Liver (tissue), 3 donors: ENCODE data around the gene BHLHA9.
"Not testable (repeated sequence)": the region's sequence is repeated elsewhere in the genome, so short reads cannot be mapped to it uniquely, and the experiment has no call there.

ENCODE experiments used
- FOXA1 ChIP-seq: IDR thresholded peaks from 2 replicates; pipeline ENCODE4 v1.6.1; 2016; ENCODE audit warnings: antibody characterized with exemption
- JUND ChIP-seq, 2 donors: IDR thresholded peaks; 2 replicates each; pipeline ENCODE4 v1.6.1; 2016; ENCODE audit warnings: antibody characterized with exemption in 2 of 2
- TAF1 ChIP-seq: conservative IDR thresholded peaks from 2 replicates; pipeline ENCODE4 v1.6.1; 2016; ENCODE audit warnings: antibody characterized with exemption, mild to moderate bottlenecking
- ZBTB33 ChIP-seq: IDR thresholded peaks from 2 replicates; pipeline ENCODE4 v1.6.1; 2016; ENCODE audit warnings: antibody characterized with exemption
- TF ChIP-seq, protein P1 (sequence below): fragments of 150-350 bp; IDR thresholded peaks from 2 replicates; pipeline ENCODE4 v1.5.1; 2017; ENCODE audit warnings: improper control_type of control experiment, low read depth, low read length; ENCODE audit not compliant: missing input control
- TF ChIP-seq, protein P2 (sequence below): IDR thresholded peaks from 2 replicates; pipeline ENCODE4 v1.6.1; 2016; ENCODE audit warnings: antibody characterized with exemption, mild to moderate bottlenecking
- donor health status: healthy.
- donor health status: healthy.

- TF ChIP-seq ZBTB33; JUND (IDR thresholded peaks at IDR 0.05); FOXA1; TAF1: not testable (repeated sequence)
- TF ChIP-seq, protein P1, sequence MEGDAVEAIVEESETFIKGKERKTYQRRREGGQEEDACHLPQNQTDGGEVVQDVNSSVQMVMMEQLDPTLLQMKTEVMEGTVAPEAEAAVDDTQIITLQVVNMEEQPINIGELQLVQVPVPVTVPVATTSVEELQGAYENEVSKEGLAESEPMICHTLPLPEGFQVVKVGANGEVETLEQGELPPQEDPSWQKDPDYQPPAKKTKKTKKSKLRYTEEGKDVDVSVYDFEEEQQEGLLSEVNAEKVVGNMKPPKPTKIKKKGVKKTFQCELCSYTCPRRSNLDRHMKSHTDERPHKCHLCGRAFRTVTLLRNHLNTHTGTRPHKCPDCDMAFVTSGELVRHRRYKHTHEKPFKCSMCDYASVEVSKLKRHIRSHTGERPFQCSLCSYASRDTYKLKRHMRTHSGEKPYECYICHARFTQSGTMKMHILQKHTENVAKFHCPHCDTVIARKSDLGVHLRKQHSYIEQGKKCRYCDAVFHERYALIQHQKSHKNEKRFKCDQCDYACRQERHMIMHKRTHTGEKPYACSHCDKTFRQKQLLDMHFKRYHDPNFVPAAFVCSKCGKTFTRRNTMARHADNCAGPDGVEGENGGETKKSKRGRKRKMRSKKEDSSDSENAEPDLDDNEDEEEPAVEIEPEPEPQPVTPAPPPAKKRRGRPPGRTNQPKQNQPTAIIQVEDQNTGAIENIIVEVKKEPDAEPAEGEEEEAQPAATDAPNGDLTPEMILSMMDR, result not testable (repeated sequence)
- TF ChIP-seq, protein P2, sequence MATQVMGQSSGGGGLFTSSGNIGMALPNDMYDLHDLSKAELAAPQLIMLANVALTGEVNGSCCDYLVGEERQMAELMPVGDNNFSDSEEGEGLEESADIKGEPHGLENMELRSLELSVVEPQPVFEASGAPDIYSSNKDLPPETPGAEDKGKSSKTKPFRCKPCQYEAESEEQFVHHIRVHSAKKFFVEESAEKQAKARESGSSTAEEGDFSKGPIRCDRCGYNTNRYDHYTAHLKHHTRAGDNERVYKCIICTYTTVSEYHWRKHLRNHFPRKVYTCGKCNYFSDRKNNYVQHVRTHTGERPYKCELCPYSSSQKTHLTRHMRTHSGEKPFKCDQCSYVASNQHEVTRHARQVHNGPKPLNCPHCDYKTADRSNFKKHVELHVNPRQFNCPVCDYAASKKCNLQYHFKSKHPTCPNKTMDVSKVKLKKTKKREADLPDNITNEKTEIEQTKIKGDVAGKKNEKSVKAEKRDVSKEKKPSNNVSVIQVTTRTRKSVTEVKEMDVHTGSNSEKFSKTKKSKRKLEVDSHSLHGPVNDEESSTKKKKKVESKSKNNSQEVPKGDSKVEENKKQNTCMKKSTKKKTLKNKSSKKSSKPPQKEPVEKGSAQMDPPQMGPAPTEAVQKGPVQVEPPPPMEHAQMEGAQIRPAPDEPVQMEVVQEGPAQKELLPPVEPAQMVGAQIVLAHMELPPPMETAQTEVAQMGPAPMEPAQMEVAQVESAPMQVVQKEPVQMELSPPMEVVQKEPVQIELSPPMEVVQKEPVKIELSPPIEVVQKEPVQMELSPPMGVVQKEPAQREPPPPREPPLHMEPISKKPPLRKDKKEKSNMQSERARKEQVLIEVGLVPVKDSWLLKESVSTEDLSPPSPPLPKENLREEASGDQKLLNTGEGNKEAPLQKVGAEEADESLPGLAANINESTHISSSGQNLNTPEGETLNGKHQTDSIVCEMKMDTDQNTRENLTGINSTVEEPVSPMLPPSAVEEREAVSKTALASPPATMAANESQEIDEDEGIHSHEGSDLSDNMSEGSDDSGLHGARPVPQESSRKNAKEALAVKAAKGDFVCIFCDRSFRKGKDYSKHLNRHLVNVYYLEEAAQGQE, result not testable (repeated sequence)
Observed at GRCh38 chr17:1240426-1240825, 29.8 kb upstream of the BHLHA9 start.
